K562 (cell line): ENCODE measurements around the gene HIVEP3. TPM values are rescaled to one million over a fixed set of nuclear protein-coding genes. Genes with fewer than 3 reads are reported as not detected.

Experiments used
- ATF3 ChIP-seq, 2 experiments: fragments of 450-650 bp in 1 of 2; sonication (generic) in 1 of 2; formaldehyde crosslinking in 1 of 2; IDR thresholded peaks in 1 of 2; conservative IDR thresholded peaks in 1 of 2; 2 replicates each; pipeline versions ENCODE4 v1.6.1 to v1.8.1; 2016 to 2023; ENCODE audit warnings: mild to moderate bottlenecking in 2 of 2, moderate library complexity in 2 of 2, inconsistent platforms in 1 of 2, missing genetic modification reagents in 1 of 2
- ATF6 ChIP-seq: sonication (generic); formaldehyde crosslinking; IDR thresholded peaks from 2 replicates; pipeline ENCODE4 v1.4.0; 2020; ENCODE audit warnings: mild to moderate bottlenecking, missing genetic modification reagents
- E2F8 ChIP-seq: fragments of 450-650 bp; IDR thresholded peaks from 2 replicates; pipeline ENCODE4 v1.7.1; 2018; ENCODE audit warnings: mild to moderate bottlenecking, low read depth; ENCODE audit not compliant: partially characterized antibody
- ETS2 ChIP-seq: IDR thresholded peaks from 2 replicates; pipeline ENCODE4 v1.6.1; 2016; ENCODE audit warnings: borderline replicate concordance, missing genetic modification characterization, mild to moderate bottlenecking, moderate library complexity, missing compliant biosample characterization; ENCODE audit not compliant: poor library complexity, severe bottlenecking
- FOXJ3 ChIP-seq: sonication (generic); formaldehyde crosslinking; IDR thresholded peaks from 2 replicates; pipeline ENCODE4 v1.4.0; 2020; ENCODE audit warnings: mild to moderate bottlenecking, missing genetic modification reagents
- GATAD2A ChIP-seq: fragments of 450-650 bp; IDR thresholded peaks from 2 replicates; pipeline ENCODE4 v1.6.1; 2017
- MAFF ChIP-seq: IDR thresholded peaks from 2 replicates; pipeline ENCODE4 v1.6.1; 2012; ENCODE audit warnings: low read length, improper control_type of control experiment
- STAT5A ChIP-seq: IDR thresholded peaks from 2 replicates; pipeline ENCODE4 v1.6.1; 2012; ENCODE audit warnings: low read length, inconsistent platforms, borderline replicate concordance
- ZNF766 ChIP-seq: fragments of 200-800 bp; sonication (Bioruptor generic); conservative IDR thresholded peaks from 2 replicates; pipeline ENCODE4 v1.6.1; 2016; ENCODE audit warnings: missing genetic modification characterization, missing compliant biosample characterization
- ZSCAN32 ChIP-seq: fragments of 450-650 bp; formaldehyde crosslinking; IDR thresholded peaks from 2 replicates; pipeline ENCODE4 v1.4.0; 2020; ENCODE audit warnings: mild to moderate bottlenecking, moderate library complexity
- polyA plus RNA-seq, 8 experiments: library from polyadenylated mRNA; depleted of rRNA in 4 of 8; stranded (reverse) in 5 of 8; unstranded in 3 of 8; fragments of >200 nt; fragmentation: Nextera tagmentation in 2 of 8; fragmentation: Illumina TruSeq in 1 of 8; extraction: Ambion mirVana in 2 of 8; extraction: Trizol in 1 of 8; gene quantifications; 2 replicates each; pipeline versions ENCODE4 v1.2.1 to v1.2.3, GENCODE V29; 2011 to 2014; ENCODE audit warnings: inconsistent platforms in 1 of 8, missing spikeins in 1 of 8
- total RNA-seq, 7 experiments: library from RNA; depleted of rRNA in 6 of 7; stranded (reverse); fragments of >200 nt in 6 of 7; fragmentation: Illumina TruSeq in 2 of 7; extraction: Trizol in 2 of 7; gene quantifications; 2 replicates each; pipeline versions ENCODE4 v1.2.1 to v1.2.3, GENCODE V29; 2011 to 2021; ENCODE audit warnings: low replicate concordance in 1 of 7
- TF ChIP-seq, protein P1 (sequence below): sonication (generic); formaldehyde crosslinking; IDR thresholded peaks from 2 replicates; pipeline ENCODE4 v1.8.0; 2022; ENCODE audit warnings: missing genetic modification reagents, mild to moderate bottlenecking, moderate library complexity, borderline replicate concordance
- TF ChIP-seq, protein P2 (sequence below): fragments of 450-650 bp; IDR thresholded peaks from 2 replicates; pipeline ENCODE4 v1.7.0; 2016; ENCODE audit warnings: borderline replicate concordance
- TF ChIP-seq, protein P3 (sequence below): fragments of 450-650 bp; formaldehyde crosslinking; IDR thresholded peaks from 2 replicates; pipeline ENCODE4 v1.4.0; 2020; ENCODE audit warnings: mild to moderate bottlenecking

The HIVEP3 gene
- total and polyA plus RNA-seq, 9 of the 15 experiments (the other 6 are each of a cell fraction or from before 2014, with no cell fraction given) = 0.09 to 0.58 (median 0.34) TPM; not detected in 1

- TF ChIP-seq MAFF (no peak), E2F8 (no peak), ZNF766 (CRISPR knock-in tag) (no peak), ATF6 (CRISPR knock-in tag) (no peak), ZSCAN32 (peak; percentile 84), FOXJ3 (CRISPR knock-in tag) (no peak), ATF3 (IDR thresholded peaks at IDR 0.05) (peak; percentile 86), ATF3 (CRISPR knock-in tag; conservative IDR thresholded peaks at IDR 0.05) (no peak), ETS2 (tag) (no peak), STAT5A (no peak), GATAD2A (no peak)
- TF ChIP-seq, protein P1, sequence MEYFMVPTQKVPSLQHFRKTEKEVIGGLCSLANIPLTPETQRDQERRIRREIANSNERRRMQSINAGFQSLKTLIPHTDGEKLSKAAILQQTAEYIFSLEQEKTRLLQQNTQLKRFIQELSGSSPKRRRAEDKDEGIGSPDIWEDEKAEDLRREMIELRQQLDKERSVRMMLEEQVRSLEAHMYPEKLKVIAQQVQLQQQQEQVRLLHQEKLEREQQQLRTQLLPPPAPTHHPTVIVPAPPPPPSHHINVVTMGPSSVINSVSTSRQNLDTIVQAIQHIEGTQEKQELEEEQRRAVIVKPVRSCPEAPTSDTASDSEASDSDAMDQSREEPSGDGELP = no peak
- TF ChIP-seq, protein P2, sequence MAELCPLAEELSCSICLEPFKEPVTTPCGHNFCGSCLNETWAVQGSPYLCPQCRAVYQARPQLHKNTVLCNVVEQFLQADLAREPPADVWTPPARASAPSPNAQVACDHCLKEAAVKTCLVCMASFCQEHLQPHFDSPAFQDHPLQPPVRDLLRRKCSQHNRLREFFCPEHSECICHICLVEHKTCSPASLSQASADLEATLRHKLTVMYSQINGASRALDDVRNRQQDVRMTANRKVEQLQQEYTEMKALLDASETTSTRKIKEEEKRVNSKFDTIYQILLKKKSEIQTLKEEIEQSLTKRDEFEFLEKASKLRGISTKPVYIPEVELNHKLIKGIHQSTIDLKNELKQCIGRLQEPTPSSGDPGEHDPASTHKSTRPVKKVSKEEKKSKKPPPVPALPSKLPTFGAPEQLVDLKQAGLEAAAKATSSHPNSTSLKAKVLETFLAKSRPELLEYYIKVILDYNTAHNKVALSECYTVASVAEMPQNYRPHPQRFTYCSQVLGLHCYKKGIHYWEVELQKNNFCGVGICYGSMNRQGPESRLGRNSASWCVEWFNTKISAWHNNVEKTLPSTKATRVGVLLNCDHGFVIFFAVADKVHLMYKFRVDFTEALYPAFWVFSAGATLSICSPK = no peak
- TF ChIP-seq, protein P3, sequence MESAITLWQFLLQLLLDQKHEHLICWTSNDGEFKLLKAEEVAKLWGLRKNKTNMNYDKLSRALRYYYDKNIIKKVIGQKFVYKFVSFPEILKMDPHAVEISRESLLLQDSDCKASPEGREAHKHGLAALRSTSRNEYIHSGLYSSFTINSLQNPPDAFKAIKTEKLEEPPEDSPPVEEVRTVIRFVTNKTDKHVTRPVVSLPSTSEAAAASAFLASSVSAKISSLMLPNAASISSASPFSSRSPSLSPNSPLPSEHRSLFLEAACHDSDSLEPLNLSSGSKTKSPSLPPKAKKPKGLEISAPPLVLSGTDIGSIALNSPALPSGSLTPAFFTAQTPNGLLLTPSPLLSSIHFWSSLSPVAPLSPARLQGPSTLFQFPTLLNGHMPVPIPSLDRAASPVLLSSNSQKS (CRISPR knock-in tag) = no peak
Measured at GRCh38 chr1:41649396-41650027, 269.2 kb downstream of the HIVEP3 start (continued).
